K562 (cell line): ENCODE measurements around the gene SLC5A5. TPM values are rescaled to one million over a fixed set of nuclear protein-coding genes. Genes with fewer than 3 reads are reported as not detected.

Source experiments
- NFRKB ChIP-seq: fragments of 450-650 bp; IDR thresholded peaks from 2 replicates; pipeline ENCODE4 v1.6.1; 2016; ENCODE audit warnings: low read depth
- REST ChIP-seq, 2 experiments: fragments of 450-650 bp; formaldehyde crosslinking in 1 of 2; IDR thresholded peaks; 2 replicates each; pipeline versions ENCODE4 v1.4.0 to v1.6.1; 2014 to 2020; ENCODE audit warnings: mild to moderate bottlenecking in 2 of 2, borderline replicate concordance in 1 of 2, low read depth in 1 of 2
- polyA plus RNA-seq, 8 experiments: library from polyadenylated mRNA; depleted of rRNA in 4 of 8; stranded (reverse) in 5 of 8; unstranded in 3 of 8; fragments of >200 nt; fragmentation: Nextera tagmentation in 2 of 8; fragmentation: Illumina TruSeq in 1 of 8; extraction: Ambion mirVana in 2 of 8; extraction: Trizol in 1 of 8; gene quantifications; 2 replicates each; pipeline versions ENCODE4 v1.2.1 to v1.2.3, GENCODE V29; 2011 to 2014; ENCODE audit warnings: inconsistent platforms in 1 of 8, missing spikeins in 1 of 8
- total RNA-seq, 7 experiments: library from RNA; depleted of rRNA in 6 of 7; stranded (reverse); fragments of >200 nt in 6 of 7; fragmentation: Illumina TruSeq in 2 of 7; extraction: Trizol in 2 of 7; gene quantifications; 2 replicates each; pipeline versions ENCODE4 v1.2.1 to v1.2.3, GENCODE V29; 2011 to 2021; ENCODE audit warnings: low replicate concordance in 1 of 7
- TF ChIP-seq, protein P1 (sequence below), 2 experiments: fragments of 200-800 bp in 1 of 2; sonication (Bioruptor generic) in 1 of 2; sonication (generic) in 1 of 2; formaldehyde crosslinking in 1 of 2; IDR thresholded peaks in 1 of 2; conservative IDR thresholded peaks in 1 of 2; 2 replicates each; pipeline versions ENCODE4 v1.5.0 to v1.6.1; 2016 to 2020; ENCODE audit warnings: missing compliant biosample characterization in 1 of 2, missing genetic modification characterization in 1 of 2, missing genetic modification reagents in 1 of 2

Gene SLC5A5
- total and polyA plus RNA-seq, 9 of the 15 experiments (the other 6 are each of a cell fraction or from before 2014, with no cell fraction given): 0.10 to 0.73 (median 0.23) TPM

GRCh38 chr19:17866964-17867486 is 4.7 kb upstream of the SLC5A5 start (continued):
- TF ChIP-seq REST (IDR thresholded peaks at IDR 0.05; ENCODE audit: borderline replicate concordance) (no peak), REST (CRISPR knock-in tag; IDR thresholded peaks at IDR 0.05; ENCODE audit: low read depth) (no peak), NFRKB (no peak)
- TF ChIP-seq, protein P1, sequence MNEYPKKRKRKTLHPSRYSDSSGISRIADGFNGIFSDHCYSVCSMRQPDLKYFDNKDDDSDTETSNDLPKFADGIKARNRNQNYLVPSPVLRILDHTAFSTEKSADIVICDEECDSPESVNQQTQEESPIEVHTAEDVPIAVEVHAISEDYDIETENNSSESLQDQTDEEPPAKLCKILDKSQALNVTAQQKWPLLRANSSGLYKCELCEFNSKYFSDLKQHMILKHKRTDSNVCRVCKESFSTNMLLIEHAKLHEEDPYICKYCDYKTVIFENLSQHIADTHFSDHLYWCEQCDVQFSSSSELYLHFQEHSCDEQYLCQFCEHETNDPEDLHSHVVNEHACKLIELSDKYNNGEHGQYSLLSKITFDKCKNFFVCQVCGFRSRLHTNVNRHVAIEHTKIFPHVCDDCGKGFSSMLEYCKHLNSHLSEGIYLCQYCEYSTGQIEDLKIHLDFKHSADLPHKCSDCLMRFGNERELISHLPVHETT (CRISPR knock-in tag; conservative IDR thresholded peaks at IDR 0.05 in 1 of 2, IDR thresholded peaks at IDR 0.05 in 1 of 2): no peak
